HG03108 (cell line): ENCODE data around the gene DCX.

ENCODE experiments used
- ATAC-seq: cut with Tn5 transposase; IDR thresholded peaks from one replicate; pipeline ENCODE4 v1.9.1; 2021; ENCODE audit warnings: moderate library complexity; ENCODE audit not compliant: unreplicated experiment

DCX gene

GRCh38 chrX:111411983-111412382 is at the start of gene DCX:
Gene DCX, minus strand, starts transcription at chrX:111412192. Its CDS starts 1,794 bp downstream, at chrX:111410398.
- ATAC-seq = no peak

DNA sequence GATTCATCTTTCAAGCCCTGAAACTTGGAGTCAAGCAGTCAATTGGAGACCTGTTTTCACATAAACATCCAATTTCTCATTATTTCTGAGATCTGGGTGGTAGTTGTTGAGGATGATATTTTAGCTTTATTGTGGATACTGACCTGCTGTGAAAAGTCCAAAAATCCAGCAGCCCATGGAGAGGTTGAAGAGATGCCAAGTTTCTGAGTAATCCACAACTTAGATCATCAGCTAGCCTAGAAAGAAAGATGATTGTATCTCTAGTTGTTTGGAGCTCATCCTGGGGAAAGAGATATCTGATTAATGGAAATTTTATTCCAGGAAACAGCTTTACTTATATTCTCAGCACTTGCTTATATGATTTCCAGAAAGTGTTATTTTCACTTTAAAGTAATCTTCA is 48.6 kb upstream of the DCX start:
- no peak for ATAC-seq

- peak; percentile 63 for ATAC-seq
Measured at GRCh38 chrX:111447298-111447697, 35.3 kb upstream of the DCX start.

DNA sequence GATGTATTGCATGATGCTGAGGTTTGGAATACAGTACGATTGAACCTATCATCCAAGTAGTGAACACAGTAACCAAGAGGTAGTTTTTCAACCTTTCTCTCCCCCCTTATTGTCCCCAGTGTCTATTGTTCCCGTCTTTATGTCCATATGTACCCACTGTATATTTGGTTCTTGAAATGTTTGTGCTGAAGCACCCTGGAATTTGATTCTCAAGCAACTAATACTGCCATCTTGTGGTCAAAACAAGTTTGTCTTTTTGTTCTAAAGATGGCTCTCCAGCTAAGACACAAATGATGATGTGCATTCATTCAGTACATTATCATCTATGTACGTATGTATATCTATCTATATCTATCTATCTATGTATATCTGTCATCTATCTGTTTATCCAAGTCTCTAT is 33.5 kb upstream of the DCX start:
- no peak for ATAC-seq

DNA sequence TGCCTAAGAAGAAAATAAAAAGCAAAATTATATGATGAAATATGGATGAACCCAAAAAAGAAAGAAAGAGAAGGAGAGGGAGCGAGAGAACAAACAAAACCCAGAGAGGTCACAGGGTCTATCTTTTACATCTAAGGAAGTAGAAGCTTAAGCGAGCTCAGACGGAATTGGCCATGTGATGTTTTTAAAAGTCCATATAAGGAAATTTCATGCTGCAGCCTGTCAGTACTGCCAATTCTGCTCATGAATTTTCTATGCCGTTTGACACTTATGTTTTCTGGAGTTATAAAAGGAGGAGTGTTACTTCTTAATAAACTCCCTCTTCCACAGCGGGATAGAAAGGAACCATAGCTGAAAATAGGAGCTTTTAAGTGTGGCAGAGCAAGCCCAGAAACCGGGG is 32.9 kb upstream of the DCX start:
- ATAC-seq = no peak

DNA sequence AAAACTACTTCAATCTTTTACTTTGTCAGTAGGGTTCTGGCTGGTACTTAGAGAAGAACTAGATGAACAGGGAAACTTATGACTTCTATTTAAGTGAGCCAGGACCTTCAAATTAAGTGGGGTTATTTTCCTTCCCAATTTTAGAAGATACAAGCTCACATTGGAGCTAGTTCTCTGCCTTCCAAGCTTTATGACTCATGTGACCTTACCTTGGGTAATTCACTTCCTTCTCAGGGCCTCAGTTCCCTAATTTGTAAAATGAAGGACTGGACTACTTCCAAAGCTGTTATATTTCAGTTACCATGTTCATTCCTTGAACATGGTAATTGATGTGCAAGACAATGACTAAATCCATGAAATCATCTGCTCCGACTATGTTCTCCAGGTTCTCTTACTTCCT is 32.0 kb upstream of the DCX start:
- ATAC-seq = no peak

DNA sequence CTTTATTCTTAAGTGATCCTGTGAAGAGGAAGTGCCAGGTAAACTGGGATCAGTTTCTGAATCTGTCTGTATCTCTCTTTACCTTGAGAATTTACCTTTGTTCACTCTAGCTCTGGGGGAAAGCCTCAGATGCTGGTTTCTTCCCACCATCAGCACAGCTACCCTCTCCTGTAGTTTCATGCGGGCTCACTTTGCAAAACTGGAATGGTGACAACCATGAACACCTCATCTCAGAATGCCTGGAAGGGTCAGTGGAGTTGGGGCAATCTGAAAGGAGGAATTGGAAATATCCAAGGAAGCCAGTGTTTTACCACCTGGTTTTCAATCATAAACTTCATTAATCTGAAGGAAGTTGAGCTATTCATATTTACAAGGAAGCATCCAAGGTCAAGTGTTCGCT is 30.8 kb upstream of the DCX start:
- ATAC-seq = no peak

DNA sequence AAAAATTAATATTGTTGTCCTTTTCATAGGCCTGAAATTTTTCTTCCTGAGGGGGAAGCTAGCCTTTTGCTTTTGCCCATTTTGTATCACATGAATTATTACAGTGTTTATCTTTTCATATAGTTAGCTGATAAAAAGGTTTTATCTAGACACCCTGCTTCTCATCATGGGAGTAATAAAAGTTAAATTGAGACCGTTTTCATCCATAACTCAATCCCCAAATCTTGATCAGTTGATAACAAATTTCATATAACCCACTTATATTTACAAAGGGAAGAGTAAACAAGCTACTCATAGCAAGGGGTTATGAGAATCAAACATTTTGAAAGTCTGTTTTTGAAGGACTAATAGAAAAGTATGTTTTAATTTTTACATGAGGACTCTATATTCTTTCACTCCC is 23.5 kb upstream of the DCX start:
- no peak for ATAC-seq

DNA sequence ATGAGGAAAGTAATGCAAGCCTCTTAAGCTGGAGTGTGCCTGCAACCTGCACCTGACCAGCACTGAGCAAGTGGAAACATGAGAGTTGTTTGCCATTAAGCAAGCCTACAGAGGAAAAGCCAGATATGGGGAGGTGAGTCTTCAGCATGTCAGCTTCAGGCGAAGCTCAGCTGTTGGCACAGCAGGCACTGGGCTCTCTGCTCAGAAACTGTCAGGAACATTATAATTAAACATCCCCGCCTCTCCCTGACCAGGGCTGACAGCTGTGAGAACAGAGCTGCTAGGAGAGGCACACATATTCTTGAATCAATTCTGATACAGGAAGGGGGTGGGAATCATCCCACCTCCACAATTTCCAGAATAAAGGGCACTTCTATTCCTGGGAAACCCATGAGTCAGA is 19.0 kb upstream of the DCX start:
- no peak for ATAC-seq

- ATAC-seq = no peak
Measured at GRCh38 chrX:111411557-111411956, 435 bp downstream of the DCX start.

DNA sequence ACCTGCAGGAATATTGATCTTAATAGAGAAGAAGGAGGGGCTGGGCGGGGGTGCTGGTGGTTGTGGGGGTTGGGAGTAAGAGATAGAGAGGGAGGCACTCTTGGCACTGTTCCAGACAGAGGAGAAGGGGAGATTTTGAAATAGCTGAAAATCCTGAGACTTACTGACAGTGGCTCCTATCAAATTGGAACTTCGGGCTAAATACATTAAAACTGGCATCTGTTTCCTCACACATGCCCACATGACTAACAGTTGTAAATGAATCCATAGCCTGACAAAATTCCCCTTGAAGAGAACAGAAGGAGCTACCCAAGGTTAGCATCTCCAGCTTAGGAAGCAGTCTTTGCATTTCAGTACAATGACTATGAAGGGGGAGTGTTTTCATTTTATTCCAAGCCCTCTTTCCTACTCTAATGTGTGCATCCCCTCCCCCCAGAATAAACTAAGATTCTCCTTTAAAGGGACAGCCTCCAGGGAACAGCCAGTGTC is 1.4 kb downstream of the DCX start:
- ATAC-seq = no peak

GRCh38 chrX:111409326-111409725 is 2.7 kb downstream of the DCX start:
- no peak for ATAC-seq

GRCh38 chrX:111407948-111408347 is 4.0 kb downstream of the DCX start:
- ATAC-seq = no peak

- no peak for ATAC-seq
Measured at GRCh38 chrX:111402344-111402743, 9.6 kb downstream of the DCX start.

- ATAC-seq = no peak
Measured at GRCh38 chrX:111395149-111395548, 16.8 kb downstream of the DCX start.

- ATAC-seq = no peak
Measured at GRCh38 chrX:111394569-111394968, 17.4 kb downstream of the DCX start.

- no peak for ATAC-seq
Measured at GRCh38 chrX:111387470-111388070, 24.4 kb downstream of the DCX start.

- ATAC-seq = no peak
Measured at GRCh38 chrX:111386615-111387233, 25.3 kb downstream of the DCX start.

DNA sequence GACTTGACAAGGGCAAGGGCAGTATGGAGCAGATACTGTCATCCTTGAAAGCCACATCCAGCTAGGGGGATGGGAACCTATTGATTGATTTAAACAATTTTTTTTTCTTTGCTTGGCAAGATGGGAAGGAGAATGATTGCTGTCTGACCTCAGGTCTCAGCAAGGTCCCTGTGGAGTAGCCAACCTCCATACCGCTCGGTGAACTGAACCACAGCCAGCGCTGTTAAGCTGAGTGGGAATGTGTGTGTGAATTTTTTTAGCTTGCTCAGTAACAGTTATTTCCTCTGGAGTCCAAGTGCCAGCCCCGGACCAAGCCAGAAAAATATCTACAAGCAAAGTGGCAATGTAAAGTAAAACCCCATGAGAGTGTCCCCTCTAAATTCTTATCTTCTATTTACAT is 25.9 kb downstream of the DCX start:
- ATAC-seq = no peak

- ATAC-seq = no peak
Measured at GRCh38 chrX:111382277-111382676, 29.7 kb downstream of the DCX start.

GRCh38 chrX:111376897-111377578 is 35.0 kb downstream of the DCX start:
- ATAC-seq = no peak

- no peak for ATAC-seq
Measured at GRCh38 chrX:111376486-111376885, 35.5 kb downstream of the DCX start.
